NCI-H510A treated with DMSO at 0.1 percent for 48 hours (cell line): ENCODE data around the gene SPTSSB.

Experiments used
- DNase-seq: peaks from one replicate; lab custom pipeline; 2025; lab: John Stamatoyannopoulos, UW

SPTSSB gene, protein sequence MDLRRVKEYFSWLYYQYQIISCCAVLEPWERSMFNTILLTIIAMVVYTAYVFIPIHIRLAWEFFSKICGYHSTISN

GRCh38 chr3:161371441-161372320, at the start of gene SPTSSB:
SPTSSB (minus strand) TSS chr3:161371517; CDS start chr3:161346323, 25,194 bp downstream.
- DNase-seq, result peak; percentile 58

DNA sequence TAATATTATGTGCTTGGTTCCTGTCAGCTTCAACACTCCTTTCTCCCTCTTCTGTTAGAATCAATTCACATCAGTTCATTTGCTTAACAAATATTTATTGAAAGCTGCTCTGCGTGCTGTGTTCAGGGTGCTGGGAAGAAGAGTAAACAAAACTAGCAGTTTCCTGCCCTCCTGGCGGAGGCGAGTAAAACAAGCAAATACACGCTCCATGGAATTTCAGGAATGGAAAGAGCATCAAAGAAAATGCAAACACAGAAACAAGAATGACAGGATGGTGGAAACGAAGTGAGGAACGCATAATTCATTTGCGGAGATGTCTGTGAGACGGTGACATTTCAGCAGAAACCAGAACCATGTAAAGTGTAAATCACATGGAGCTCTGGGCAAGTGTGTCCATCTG, 49.4 kb upstream of the SPTSSB start:
- DNase-seq, result peak; percentile 92

DNA sequence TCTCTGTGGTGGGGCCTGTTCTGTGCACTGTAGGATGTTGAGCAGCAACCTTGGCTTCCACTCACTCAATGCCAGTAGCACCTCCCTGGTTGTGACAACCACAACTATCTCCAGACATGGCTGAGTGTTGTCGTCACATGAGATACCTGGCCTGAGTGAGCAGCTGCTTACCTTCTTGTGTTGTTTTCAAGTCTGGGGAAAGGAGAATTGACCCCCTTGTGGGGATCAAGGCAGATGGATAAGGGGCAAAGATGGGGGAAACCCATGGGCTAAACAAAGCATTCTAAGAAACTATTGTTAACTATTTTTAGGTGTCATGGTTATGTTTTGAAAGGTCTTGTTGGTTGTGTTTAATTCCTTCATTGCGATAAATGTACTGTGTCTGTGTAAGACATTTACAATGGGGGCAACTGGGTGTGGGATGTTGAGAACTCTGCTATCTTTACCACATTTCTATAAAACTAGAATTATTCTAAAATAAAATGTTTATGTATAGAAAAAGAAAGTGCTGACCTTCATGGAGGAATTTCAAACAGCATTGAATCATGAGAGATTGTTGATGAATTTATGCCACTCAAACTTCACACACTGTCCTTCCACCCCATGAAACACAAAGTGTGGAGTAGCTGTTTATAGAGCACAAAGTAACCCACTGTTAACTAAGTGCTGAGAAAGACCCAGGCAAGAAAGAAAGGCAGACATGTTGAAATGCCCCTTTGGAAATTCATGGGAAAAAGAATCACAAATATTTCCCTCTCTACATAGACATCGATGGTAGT, 48.4 kb upstream of the SPTSSB start:
- no peak for DNase-seq

- no peak for DNase-seq
Observed at GRCh38 chr3:161415506-161416231, 44.4 kb upstream of the SPTSSB start.

- DNase-seq, result no peak
Observed at GRCh38 chr3:161414907-161415306, 43.6 kb upstream of the SPTSSB start.

DNA sequence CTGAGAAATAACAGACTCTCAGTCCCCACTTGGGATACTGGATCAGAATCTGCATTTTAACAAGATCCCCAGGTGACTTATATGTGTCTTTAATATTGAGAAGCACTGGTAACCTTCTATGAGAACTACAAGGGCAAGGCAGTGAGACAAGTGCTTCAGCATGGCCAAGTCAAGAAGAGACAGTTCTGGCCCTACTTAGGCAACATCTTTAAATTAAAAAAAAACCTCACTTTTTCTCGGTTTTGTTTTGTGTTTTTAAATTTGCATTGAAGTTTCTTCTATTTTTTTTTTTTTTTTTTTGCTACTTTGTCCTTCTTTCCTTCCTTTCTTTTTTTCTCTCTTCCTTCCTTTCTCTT, 42.5 kb upstream of the SPTSSB start:
- DNase-seq, result no peak

DNA sequence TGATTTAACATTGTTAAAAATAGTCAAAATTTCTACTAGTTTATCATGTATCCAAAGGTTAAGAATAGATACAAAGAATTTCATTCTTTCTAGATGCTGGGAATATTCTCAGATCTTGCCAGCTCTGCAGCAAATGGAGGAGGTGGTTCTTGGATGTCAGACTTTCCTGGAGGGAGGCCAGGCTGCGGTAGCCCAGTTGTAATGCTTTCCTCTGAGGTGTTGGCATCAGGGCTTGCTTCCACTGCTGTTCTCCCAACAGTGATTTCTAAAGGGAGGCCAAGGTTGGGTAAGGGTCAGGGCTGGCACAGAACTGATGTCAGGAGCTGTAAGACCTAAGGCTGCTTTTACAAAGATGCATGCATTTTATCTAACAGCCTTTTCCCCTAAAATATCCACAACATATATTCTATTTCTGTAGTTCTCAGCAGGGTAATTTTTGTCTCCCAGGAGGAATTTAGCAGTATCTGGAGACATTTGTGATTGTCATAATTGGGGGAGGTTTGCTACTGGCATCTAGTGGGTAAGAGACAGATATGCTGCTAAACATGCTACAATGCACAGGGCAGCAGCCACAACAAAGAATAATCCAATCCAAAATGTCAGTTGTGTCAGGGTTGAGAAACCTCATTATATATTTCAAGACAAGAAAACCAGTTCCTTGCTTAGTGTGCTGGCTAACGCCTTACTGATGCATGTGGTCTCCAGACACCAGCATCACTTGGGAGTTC, 42.0 kb upstream of the SPTSSB start:
- no peak for DNase-seq

DNA sequence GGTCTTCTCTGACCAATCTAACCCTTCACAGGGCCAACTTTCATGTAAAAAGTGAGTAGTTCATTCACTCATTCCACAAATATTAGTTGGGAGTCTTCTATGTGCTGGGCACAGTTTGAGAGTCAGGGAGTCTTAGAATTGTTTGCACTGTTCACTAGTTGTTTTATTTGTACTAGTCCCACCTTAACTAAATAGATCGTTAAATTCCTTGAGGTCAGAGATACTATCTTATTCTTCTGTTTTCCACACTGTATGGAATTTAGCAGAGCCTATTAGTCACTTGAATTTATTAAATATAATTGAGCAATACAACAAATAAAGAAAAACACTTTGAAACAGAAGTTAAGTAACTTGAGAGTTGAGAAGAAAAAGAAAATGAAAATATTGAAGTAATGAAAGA, 40.8 kb upstream of the SPTSSB start:
- DNase-seq, result no peak

DNA sequence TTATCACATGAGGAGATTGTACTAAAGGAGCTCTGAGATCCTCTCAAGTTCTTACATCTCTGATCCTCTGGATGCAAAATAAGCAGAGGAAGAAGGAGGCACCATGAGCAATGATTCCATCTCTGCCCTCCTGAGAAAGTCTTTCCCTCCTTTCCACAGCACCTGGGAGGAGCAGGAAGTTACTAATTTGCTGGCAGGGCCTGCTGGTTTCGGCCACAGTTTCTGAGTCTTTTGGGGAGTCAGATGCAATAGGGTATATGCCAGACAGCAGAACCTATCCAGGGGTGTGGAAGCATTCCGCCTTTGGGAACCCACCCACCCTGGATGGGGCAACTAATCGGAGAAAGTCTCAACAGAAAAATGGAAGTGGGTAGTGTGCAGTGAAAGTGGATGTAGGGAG, 38.5 kb upstream of the SPTSSB start:
- no peak for DNase-seq

- no peak for DNase-seq
Observed at GRCh38 chr3:161409069-161409468, 37.8 kb upstream of the SPTSSB start.

- no peak for DNase-seq
Observed at GRCh38 chr3:161406594-161407555, 35.6 kb upstream of the SPTSSB start.

GRCh38 chr3:161405836-161406235, 34.5 kb upstream of the SPTSSB start:
- DNase-seq, result no peak

GRCh38 chr3:161405087-161405486, 33.8 kb upstream of the SPTSSB start:
- no peak for DNase-seq

DNA sequence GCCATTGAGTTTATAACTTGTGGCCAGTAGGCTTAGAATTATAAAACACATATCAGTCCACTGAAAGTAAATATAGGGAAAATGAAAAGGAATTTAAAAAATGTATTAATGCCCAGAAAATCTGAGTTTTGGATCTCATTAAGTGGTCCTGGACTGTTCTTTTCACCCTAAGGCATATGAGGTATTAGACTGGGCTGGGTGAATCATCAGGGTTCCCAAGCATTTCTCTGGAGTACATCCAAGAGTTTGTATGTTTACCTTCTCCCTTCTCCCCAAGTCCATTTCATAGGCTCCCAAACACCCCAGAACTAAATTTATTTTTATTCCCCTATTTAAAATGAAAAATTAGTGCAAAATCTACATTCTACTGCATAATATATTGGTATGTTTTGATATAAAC, 31.9 kb upstream of the SPTSSB start:
- no peak for DNase-seq

DNA sequence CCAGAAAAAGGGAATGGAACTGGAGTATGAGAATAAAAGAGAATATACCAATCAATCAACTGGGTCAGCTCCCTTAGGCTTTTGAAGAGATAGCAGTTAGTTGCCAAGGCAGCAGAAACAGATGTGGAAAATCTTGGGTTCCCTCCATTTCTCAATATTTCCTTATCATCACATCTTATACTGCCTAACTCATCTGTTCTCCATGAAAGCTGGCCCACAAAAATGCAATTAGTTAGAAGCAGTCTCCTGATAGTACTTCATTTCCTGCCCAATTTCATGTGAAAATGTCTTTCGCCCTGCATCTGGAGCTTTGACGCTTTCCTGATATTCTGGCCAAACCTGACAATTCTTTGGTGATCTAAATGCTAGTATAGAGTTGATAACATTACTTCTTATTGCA, 30.1 kb upstream of the SPTSSB start:
- DNase-seq, result no peak

- DNase-seq, result no peak
Observed at GRCh38 chr3:161400650-161401049, 29.3 kb upstream of the SPTSSB start.

DNA sequence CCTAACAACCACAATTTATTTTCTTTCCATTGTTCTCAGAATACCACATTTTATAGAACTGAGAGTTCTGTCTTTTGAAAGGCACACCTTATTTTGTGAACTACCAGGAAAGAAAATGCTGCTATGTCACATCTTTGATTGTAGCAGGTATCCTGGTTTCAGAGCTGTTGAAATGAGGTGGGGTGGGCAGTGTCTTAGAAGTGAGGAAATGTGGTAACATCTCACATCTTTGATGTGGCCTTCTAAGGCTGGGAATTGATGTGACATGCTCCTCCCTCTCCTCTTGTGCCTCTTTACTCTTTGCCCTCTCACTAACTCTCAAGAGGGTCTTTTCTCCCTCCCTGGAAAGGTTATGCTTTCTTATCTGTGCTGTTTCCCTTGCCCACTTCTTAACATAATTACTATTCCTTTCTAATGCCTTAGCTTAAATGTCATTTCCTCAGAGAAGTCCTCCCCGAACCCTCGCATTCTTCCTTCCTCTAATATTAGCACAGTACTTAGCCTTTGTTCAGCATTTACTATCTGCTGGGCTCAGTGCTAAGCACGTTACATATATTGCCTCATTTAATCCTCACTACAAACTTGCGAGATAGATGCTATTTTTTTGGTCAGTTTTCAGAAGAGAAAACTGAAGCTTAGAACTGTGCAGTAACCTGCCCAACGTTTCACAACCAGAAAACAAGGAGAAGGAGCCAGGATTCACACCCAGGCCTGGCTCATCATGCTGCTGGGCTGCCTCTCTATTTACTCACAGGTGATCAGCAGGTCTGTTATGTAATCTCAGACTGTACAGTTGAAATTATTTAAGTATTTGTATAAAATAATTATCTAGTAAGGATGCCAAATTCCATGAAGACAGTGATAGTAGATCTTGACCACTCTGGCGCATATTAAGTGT, 24.0 kb upstream of the SPTSSB start:
- no peak for DNase-seq

- no peak for DNase-seq
Observed at GRCh38 chr3:161393803-161394202, 22.5 kb upstream of the SPTSSB start.

DNA sequence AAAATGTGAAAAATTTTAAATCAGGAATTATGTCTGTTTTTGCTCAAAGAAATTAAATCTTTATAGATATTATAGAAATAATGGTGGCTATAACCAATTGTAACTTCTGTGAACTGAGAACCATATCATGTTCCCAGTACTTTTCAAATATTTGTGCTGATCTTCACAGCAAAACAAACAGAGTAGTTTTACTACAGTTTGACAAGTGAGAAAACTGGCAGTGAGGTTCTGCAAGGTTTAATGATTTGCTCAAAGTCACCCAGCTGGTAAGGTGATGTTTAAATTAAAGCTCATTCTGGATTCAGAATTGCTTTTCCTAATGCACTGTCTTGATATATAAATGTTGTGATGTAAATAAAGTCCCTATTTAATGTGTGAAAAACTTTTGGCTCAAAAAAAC, 22.0 kb upstream of the SPTSSB start:
- DNase-seq, result no peak

DNA sequence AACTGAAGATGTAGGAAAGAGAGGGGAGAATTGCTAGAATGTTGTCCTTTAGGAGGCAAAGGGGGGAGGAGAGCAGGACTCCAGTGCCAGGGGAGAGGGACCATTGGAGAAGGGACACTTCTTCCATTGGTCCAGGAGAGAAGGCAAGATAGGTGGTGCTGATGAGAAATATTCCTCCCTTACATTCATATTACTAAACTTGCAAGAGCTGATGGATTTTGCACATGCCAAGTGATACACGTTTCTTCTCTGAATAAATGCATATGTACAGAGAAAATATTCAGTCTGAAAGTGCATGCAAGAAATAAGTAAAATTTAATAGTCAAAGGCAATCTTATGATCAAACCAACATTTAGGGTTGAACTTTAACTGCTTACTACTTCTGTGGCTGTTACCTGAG, 21.5 kb upstream of the SPTSSB start:
- no peak for DNase-seq
